Body of pancreas (tissue), 4 donors: ENCODE results near the gene TMEM119. TPM values are rescaled to one million over a fixed set of nuclear protein-coding genes. Genes with fewer than 3 reads are reported as not detected.

Experiments used
- ATAC-seq: fragments of 150-250 bp; one replicate; pipeline ENCODE4 v1.9.1; 2016
- DNase-seq, 4 donors: peaks; one replicate each; pipeline ENCODE4 v3.0.0-alpha.2; 2019
- H3K27ac ChIP-seq, 4 donors: fragments of 200-600 bp; sonication (generic); 1 replicate in 3 of 4; 2 replicates in 1 of 4; pipeline versions ENCODE4 v1.5.1 to v1.6.1; 2016 to 2019; ENCODE audit warnings: mild to moderate bottlenecking in 1 of 4, mixed read lengths in 1 of 4, moderate library complexity in 1 of 4
- H3K27me3 ChIP-seq, 2 donors: fragments of 200-600 bp; sonication (generic); one replicate each; pipeline ENCODE4 v1.6.0; 2016; ENCODE audit warnings: mild to moderate bottlenecking in 1 of 2
- H3K36me3 ChIP-seq, 2 donors: fragments of 200-600 bp; sonication (generic); replicated peaks in 1 of 2; 2 replicates each; pipeline ENCODE4 v1.5.1; 2016; ENCODE audit warnings: low read depth in 2 of 2; ENCODE audit not compliant: insufficient read depth in 1 of 2
- H3K4me1 ChIP-seq: fragments of 200-600 bp; sonication (generic); one replicate; pipeline ENCODE4 v1.6.0; 2016
- H3K4me3 ChIP-seq, 2 donors: fragments of 200-600 bp; sonication (generic); 1 replicate in 1 of 2; 2 replicates in 1 of 2; pipeline ENCODE4 v1.5.1; 2016 to 2019
- H3K9me3 ChIP-seq, 3 donors: fragments of 200-600 bp; sonication (generic); 1 replicate in 2 of 3; 2 replicates in 1 of 3; pipeline ENCODE4 v1.5.1; 2016
- CTCF ChIP-seq, 7 experiments: fragments of 450-650 bp in 4 of 7; fragments of 200-600 bp in 3 of 7; sonication (generic) in 3 of 7; IDR thresholded peaks; one replicate each; pipeline ENCODE4 v1.5.1; 2016 to 2019; ENCODE audit warnings: antibody characterized with exemption in 7 of 7
- POLR2A ChIP-seq, 3 donors: fragments of 450-650 bp; IDR thresholded peaks; one replicate each; pipeline ENCODE4 v1.6.1; 2016; ENCODE audit warnings: antibody characterized with exemption in 3 of 3, mild to moderate bottlenecking in 2 of 3
- WGBS, 2 donors: methylation state at CpG; one replicate each; pipeline ENCODE4 v1.1.5; 2017; 5-methylcytosine and 5-hydroxymethylcytosine counted together
- intact Hi-C: fragments of 100-400 bp; cut with DNase I; formaldehyde crosslinking; loops from one replicate; pipeline ENCODE4 v1.15.1; 2023
- total RNA-seq, 2 donors: library from RNA; depleted of rRNA; stranded (reverse); fragments of >200 nt; gene quantifications; one replicate each; pipeline ENCODE4 v1.1.0, GENCODE V29; 2016

Gene TMEM119
- total RNA-seq, 2 donors from 2014 or later, result 5.9 to 6.5 TPM

- Histone ChIP-seq H3K36me3 (no peaks in the 10 kb centered on the region), H3K4me3 (no peak overlapping the region)
Observed at GRCh38 chr12:108614639-108615038, 16.8 kb upstream of the TMEM119 start.

GRCh38 chr12:108614041-108614440 lies 16.2 kb upstream of the TMEM119 start:
- no peak overlapping the region for H3K4me3 ChIP-seq
- no peaks in the 10 kb centered on the region for H3K36me3 ChIP-seq
- ATAC-seq (no peak), DNase-seq (no peak)
- no peaks in the 10 kb centered on the region for H3K9me3 ChIP-seq
- intact Hi-C loops, result loop anchor here (5.0 kb wide), 1 partner anchor 37 kb away; no protein-coding TSS in a partner anchor
- no peak overlapping the region for H3K27ac ChIP-seq
- no peaks in the 10 kb centered on the region for H3K4me1 ChIP-seq
- TF ChIP-seq CTCF (IDR thresholded peaks at IDR 0.05) (no peak), POLR2A (IDR thresholded peaks at IDR 0.05) (no peak)
- H3K27me3 ChIP-seq, result no peaks in the 10 kb centered on the region
- 60 to 71% methylated on average over 1 to 4 of the region's 4 CpGs for WGBS, 2 donors

More at GRCh38 chr12:108614639-108615038, 16.8 kb upstream of the TMEM119 start:
- 76 to 83% methylated on average over 6 of the region's 6 CpGs for WGBS, 2 donors
- Histone ChIP-seq H3K27ac (no peak overlapping the region), H3K4me1 (no peaks in the 10 kb centered on the region), H3K27me3 (no peaks in the 10 kb centered on the region), H3K9me3 (no peaks in the 10 kb centered on the region)
- DNase-seq, result no peak
- intact Hi-C loops, result loop anchor here (5.0 kb wide), 1 partner anchor 37 kb away; no protein-coding TSS in a partner anchor
- no peak for ATAC-seq
- TF ChIP-seq CTCF (IDR thresholded peaks at IDR 0.05), result no peak
- TF ChIP-seq POLR2A (IDR thresholded peaks at IDR 0.05), result no peak

- DNase-seq (no peak), ATAC-seq (no peak)
- TF ChIP-seq CTCF (IDR thresholded peaks at IDR 0.05) (no peak), POLR2A (IDR thresholded peaks at IDR 0.05) (no peak)
- H3K27me3 ChIP-seq, result no peaks in the 10 kb centered on the region
- H3K36me3 ChIP-seq, result no peaks in the 10 kb centered on the region
- no peak overlapping the region for H3K27ac ChIP-seq
- intact Hi-C loops, result loop anchor here (5.0 kb wide), 1 partner anchor 36 kb away; no protein-coding TSS in a partner anchor
- WGBS, 2 donors, result 50 to 80% methylated on average over 2 to 9 of the region's 9 CpGs
- no peaks in the 10 kb centered on the region for H3K4me1 ChIP-seq
- H3K9me3 ChIP-seq, result no peaks in the 10 kb centered on the region
- H3K4me3 ChIP-seq, result no peak overlapping the region
Observed at GRCh38 chr12:108613548-108613947, 15.7 kb upstream of the TMEM119 start.

GRCh38 chr12:108612788-108613282 lies 15.0 kb upstream of the TMEM119 start:
- 64 to 65% methylated on average over 5 to 8 of the region's 8 CpGs for WGBS, 2 donors
- TF ChIP-seq POLR2A (IDR thresholded peaks at IDR 0.05), result no peak
- TF ChIP-seq CTCF (IDR thresholded peaks at IDR 0.05), result no peak
- no peak for DNase-seq

GRCh38 chr12:108611884-108612415 lies 14.1 kb upstream of the TMEM119 start:
- Histone ChIP-seq H3K36me3 (no peaks in the 10 kb centered on the region), H3K9me3 (no peaks in the 10 kb centered on the region), H3K4me1 (no peaks in the 10 kb centered on the region), H3K27ac (no peak overlapping the region), H3K27me3 (no peaks in the 10 kb centered on the region), H3K4me3 (no peak overlapping the region)
- TF ChIP-seq CTCF (IDR thresholded peaks at IDR 0.05) (no peak), POLR2A (IDR thresholded peaks at IDR 0.05) (no peak)
- no peak for ATAC-seq
- 20 to 23% methylated on average over 2 to 5 of the region's 5 CpGs for WGBS, 2 donors
- intact Hi-C loops, result loop anchor here (5.0 kb wide), 1 partner anchor 35 kb away; no protein-coding TSS in a partner anchor
- no peak for DNase-seq

More at GRCh38 chr12:108612788-108613282, 15.0 kb upstream of the TMEM119 start:
- intact Hi-C loops, result loop anchor here (5.0 kb wide), 1 partner anchor 36 kb away; no protein-coding TSS in a partner anchor
- Histone ChIP-seq H3K27ac (no peak overlapping the region), H3K4me1 (no peaks in the 10 kb centered on the region), H3K4me3 (no peak overlapping the region), H3K9me3 (no peaks in the 10 kb centered on the region), H3K36me3 (no peaks in the 10 kb centered on the region), H3K27me3 (no peaks in the 10 kb centered on the region)
- ATAC-seq, result no peak
